Measurements from ENCODE around the gene DNAJB13.
"Not testable (repeated sequence)": the region's sequence is repeated elsewhere in the genome, so short reads cannot be mapped to it uniquely, and the experiment has no call there.

The DNAJB13 gene

DNA sequence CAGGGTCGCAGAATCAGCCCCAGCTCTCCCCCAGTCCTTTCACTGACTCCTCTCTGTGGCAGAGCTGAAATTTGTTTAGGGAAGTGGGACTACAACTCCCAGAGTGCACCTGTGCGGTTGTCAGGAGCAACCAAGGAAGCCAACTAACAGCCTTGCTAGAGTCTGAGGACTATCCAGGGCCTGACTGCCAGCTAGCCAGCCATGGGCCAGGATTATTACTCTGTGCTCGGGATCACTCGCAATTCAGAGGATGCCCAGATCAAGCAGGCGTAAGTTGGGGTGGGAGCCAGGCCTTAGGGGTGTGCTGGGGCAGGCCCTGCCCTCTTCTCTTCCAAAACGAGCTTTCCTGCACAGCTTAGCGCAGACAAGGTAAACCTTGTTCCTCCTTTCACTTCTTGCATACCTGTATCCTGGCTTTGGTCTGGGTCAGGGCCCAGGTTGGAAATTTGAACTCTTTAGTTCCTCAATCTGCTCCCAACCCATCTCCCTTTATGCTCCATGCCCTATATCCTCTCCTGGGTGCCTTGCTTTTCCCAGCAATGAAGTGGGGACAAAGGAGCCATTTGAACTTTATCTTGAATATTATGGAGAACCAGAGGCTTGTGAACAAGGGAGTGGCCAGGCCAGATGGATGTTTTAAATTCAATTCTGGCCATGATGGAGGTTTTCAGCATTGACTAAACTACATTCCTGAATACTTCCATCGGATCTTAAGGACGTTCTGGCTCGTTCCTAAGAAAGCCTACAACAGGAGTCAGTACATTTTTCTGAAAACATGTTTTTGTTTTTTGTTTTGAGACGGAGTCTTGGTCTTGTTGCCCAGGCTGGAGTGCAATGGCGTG is at the start of gene DNAJB13:
TSS of gene DNAJB13 (plus strand) at position 158 of the 842 bp plus-strand sequence. CDS start at position 202, 44 bp downstream.
- DNase-seq (ENCODE audit: low spot score), result peak; percentile 83

GRCh38 chr11:73902303-73902702 is 48.5 kb upstream of the DNAJB13 start:
- DNase-seq (ENCODE audit: low spot score), result no peak

DNA sequence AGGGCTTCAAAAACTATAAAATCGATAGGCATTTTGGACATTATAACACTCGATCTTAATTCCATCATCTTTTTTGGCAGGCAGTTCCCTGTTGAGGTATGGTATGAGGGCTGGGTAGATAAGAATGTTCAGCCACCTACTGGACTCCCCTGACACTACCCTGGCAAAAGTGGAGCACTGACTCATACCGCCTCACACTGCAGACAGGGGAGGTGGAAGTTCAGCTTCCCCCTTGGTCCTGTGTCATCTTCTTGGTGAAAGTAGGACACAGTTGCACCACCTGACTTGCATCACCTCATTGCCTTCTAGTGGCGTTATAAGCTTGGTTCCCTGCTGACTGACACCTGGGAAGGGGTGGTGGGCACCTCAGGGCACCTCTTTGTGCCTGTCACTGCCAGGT is 43.6 kb upstream of the DNAJB13 start:
- no peak for DNase-seq (ENCODE audit: low spot score)

DNA sequence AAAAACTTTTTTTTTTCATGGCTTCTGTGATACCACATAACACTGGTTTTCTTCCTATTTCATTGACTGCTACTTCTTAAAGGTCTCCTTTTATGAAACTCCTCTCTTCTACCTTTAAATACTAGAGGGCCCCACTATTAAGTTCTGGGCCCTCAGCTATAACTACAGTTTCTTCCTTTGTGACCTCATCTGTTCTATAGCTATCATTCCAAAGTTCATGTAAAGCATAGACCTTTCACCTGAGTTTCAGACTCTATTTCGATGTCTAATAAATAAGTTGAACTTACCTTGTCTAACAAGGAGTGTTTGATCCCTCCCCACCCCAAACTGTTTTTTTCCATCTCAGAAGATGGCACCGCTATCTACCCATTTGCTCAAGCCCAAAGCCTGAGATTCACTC is 38.8 kb upstream of the DNAJB13 start:
- no peak for DNase-seq (ENCODE audit: low spot score)

- DNase-seq (ENCODE audit: low spot score), result no peak
Observed at GRCh38 chr11:73913472-73913871, 37.4 kb upstream of the DNAJB13 start.

- no peak for DNase-seq (ENCODE audit: low spot score)
Observed at GRCh38 chr11:73914284-73914683, 36.5 kb upstream of the DNAJB13 start.

- DNase-seq (ENCODE audit: low spot score), result no peak
Observed at GRCh38 chr11:73916435-73916834, 34.4 kb upstream of the DNAJB13 start.

GRCh38 chr11:73921180-73921579 is 29.6 kb upstream of the DNAJB13 start:
- DNase-seq (ENCODE audit: low spot score), result no peak

DNA sequence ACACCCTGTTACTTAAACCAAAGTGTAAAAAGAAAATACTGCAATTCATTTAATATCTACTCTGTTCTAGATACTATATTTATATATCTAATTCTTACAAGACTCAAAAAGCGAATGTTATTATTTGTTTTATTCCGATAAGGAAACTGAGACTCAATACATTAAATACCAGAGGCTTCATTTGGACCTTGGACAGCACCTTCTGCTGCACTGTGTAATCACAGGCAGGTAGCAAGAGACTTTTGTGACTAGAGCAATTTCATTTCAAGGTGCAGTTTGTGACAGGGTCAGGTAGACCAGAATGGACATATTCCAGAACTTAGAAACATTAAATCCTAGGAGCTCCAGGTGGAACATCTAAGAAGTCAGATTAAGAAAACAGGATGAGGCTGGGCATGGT is 21.4 kb upstream of the DNAJB13 start:
- DNase-seq (ENCODE audit: low spot score), result no peak

DNA sequence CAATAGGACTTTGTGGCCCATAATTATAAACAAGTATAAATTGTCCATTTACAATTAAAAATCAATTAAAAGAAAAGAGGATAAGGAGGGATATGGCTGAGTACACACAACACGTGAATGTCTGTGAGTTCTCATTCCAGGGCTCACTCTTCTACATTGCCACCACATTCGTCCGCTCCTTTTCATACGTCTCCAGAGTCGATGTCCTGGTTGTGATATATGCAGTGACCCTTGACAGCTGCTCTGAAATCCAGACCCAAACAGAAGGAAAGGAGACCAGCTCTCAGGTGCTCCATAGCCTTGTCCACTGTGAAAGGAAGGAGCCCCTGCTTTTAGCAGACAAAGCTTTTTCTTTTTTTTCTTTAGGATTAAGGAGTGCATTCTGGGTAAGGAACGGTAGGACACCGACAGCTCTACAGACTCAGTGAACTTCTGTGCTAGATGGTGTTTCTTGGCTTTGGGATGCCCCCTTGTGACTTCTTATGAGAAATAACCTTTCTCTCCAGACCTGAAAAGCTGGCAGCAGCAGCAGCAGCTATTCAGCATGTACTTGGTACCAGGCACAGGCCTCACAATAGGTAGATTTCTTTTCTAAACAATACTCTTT is 19.7 kb upstream of the DNAJB13 start:
- DNase-seq (ENCODE audit: low spot score), result peak; percentile 88

- no peak for DNase-seq (ENCODE audit: low spot score)
Observed at GRCh38 chr11:73931951-73932350, 18.9 kb upstream of the DNAJB13 start.

DNA sequence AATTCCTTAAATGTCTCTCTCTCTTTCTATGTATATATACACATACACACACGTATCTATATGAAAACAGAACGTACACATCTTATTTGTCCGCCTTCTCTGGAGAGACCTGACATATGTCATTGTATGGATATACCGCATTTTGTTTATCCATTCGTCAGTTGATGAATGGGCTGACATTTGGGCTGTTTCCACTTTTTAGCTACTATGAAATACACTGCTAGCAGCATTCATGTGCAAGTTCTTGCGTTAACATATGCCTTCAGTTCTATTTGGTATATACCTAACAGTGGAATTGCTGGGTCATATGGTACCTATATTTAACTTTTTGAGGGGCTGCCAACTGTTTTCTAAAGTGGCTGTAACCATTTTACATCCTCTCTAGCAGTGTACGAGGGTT is 18.0 kb upstream of the DNAJB13 start:
- no peak for DNase-seq (ENCODE audit: low spot score)

DNA sequence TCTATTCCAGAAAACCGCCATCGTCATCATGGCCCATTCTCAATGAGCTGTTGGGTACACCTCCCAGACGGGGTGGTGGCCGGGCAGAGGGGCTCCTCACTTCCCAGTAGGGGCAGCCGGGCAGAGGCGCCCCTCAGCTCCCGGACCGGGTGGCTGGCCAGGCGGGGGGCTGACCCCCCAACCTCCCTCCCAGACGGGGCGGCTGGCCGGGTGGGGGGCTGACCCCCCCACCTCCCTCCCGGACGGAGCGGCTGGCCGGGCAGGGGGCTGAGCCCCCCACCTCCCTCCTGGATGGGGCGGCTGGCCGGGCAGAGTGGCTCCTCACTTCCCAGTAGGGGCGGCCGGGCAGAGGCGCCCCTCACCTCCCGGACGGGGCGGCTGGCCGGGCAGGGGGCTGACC is 14.8 kb upstream of the DNAJB13 start:
- not testable (repeated sequence) for DNase-seq (ENCODE audit: low spot score)

GRCh38 chr11:73939096-73939495 is 11.7 kb upstream of the DNAJB13 start:
- no peak for DNase-seq (ENCODE audit: low spot score)

GRCh38 chr11:73940801-73941570 is 9.8 kb upstream of the DNAJB13 start:
- no peak for DNase-seq (ENCODE audit: low spot score)

DNA sequence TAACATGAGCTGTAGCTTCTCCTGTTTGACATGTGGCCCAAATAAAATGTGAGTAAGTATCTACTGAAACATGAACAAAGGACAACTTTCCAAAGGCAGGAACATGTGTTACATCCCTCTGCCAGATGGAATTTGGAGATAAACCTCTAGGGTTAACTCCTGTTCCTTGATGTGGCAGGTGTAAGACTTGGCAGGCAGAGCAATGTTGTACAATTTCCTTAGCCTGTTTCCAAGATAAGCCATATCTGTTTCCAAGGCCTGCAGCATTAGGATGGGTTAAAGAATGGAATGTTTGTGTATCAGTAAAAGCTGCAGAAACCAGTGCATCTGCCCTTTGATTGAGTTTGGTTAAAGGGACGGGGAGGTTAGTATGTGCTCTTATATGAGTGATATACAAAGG is 8.8 kb upstream of the DNAJB13 start:
- DNase-seq (ENCODE audit: low spot score), result no peak

- no peak for DNase-seq (ENCODE audit: low spot score)
Observed at GRCh38 chr11:73944085-73944484, 6.7 kb upstream of the DNAJB13 start.

DNA sequence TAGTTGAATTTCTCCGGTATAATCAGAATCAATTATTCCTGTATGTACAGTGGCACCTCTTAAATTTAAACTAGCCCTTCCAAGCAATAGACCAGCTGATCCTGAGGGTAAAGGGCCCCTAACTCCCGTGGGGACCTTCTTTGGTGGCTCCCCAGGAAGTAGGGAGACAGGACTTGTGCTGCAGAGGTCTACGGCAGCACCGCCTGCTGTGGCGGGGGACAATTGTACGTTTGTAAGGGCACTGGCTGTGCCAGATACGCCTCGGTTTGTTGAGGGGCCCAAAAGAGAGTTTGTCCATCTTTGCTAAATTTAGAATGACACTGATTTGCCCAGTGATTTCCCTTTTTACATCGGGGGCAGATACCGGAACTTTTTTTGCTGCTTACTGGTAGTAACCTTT is 5.9 kb upstream of the DNAJB13 start:
- DNase-seq (ENCODE audit: low spot score), result no peak

- DNase-seq (ENCODE audit: low spot score), result no peak
Observed at GRCh38 chr11:73945396-73945795, 5.4 kb upstream of the DNAJB13 start.

GRCh38 chr11:73946798-73947458 is 3.9 kb upstream of the DNAJB13 start:
- DNase-seq (ENCODE audit: low spot score), result no peak

GRCh38 chr11:73949246-73949645 is 1.6 kb upstream of the DNAJB13 start:
- DNase-seq (ENCODE audit: low spot score), result no peak

DNA sequence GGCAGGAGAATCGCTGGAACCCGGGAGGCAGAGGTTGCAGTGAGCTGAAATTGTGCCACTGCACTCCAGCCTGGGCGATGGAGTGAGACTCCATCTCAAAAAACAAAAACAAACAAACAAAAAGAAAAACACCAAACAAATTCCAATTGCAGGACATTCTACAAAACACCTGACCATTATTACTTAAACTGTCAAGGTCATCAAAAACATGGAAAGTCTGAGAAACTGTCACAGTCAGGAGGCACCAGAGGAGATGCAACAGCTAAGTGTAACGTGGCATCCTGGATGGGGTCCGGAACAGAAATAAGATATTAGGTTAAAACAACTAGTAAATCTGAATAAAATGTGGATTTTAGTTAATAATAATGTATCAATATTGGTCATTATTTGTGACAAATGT is 914 bp upstream of the DNAJB13 start:
- no peak for DNase-seq (ENCODE audit: low spot score)

Data from NAMALWA (cell line).